WTC11 (cell line): ENCODE data around the gene DUOX1. TPM values are rescaled to one million over a fixed set of nuclear protein-coding genes. Genes with fewer than 3 reads are reported as not detected.

ENCODE experiments used
- ATAC-seq: fragments of 200-7000 bp; cut with Tn5 transposase; 2 replicates; pipeline ENCODE4 v1.10.0; 2021; ENCODE audit warnings: mild to moderate bottlenecking, moderate library complexity
- CTCF ChIA-PET: fragments of 300-600 bp; sonication (Branson Sonifier 250); formaldehyde crosslinking; loops from one replicate; lab custom pipeline; 2021; ENCODE audit warnings: antibody characterized with exemption; lab: Charles Lee
- POLR2A ChIA-PET: fragments of 350-600 bp; sonication (Branson Sonifier 250); formaldehyde crosslinking; loops from one replicate; lab custom pipeline; 2021; ENCODE audit warnings: antibody characterized with exemption; lab: Charles Lee
- DNase-seq: peaks from one replicate; pipeline ENCODE4 v3.0.0; 2021; ENCODE audit warnings: low spot score
- H3K27ac Mint-ChIP-seq: 2 replicates; pipeline ENCODE4 v1.8.0; 2021; ENCODE audit warnings: mixed read lengths
- H3K27me3 Mint-ChIP-seq: 2 replicates; pipeline ENCODE4 v1.8.0; 2021; ENCODE audit warnings: low read depth, mild to moderate bottlenecking, moderate library complexity, mixed read lengths
- H3K36me3 Mint-ChIP-seq: 2 replicates; pipeline ENCODE4 v1.8.0; 2021; ENCODE audit warnings: mixed read lengths
- H3K4me1 Mint-ChIP-seq: 2 replicates; pipeline ENCODE4 v1.8.0; 2022; ENCODE audit warnings: mixed read lengths
- H3K4me3 Mint-ChIP-seq: 2 replicates; pipeline ENCODE4 v1.8.0; 2021; ENCODE audit warnings: mild to moderate bottlenecking, moderate library complexity, mixed read lengths
- H3K9me3 Mint-ChIP-seq: 2 replicates; pipeline ENCODE4 v1.8.0; 2021; ENCODE audit warnings: mixed read lengths
- AFF4 ChIP-seq: sonication (generic); formaldehyde crosslinking; IDR thresholded peaks from 2 replicates; pipeline ENCODE4 v1.8.1; 2023; ENCODE audit warnings: mild to moderate bottlenecking, missing genetic modification reagents, borderline replicate concordance
- FOXJ3 ChIP-seq: sonication (generic); formaldehyde crosslinking; IDR thresholded peaks from 2 replicates; pipeline ENCODE4 v1.9.0; 2021; ENCODE audit warnings: missing genetic modification reagents, mild to moderate bottlenecking, borderline replicate concordance
- FOXK1 ChIP-seq: sonication (generic); formaldehyde crosslinking; IDR thresholded peaks from 2 replicates; pipeline ENCODE4 v1.8.0; 2022; ENCODE audit warnings: mild to moderate bottlenecking, moderate library complexity, missing genetic modification reagents
- GABPB1 ChIP-seq: sonication (generic); formaldehyde crosslinking; IDR thresholded peaks from 2 replicates; pipeline ENCODE4 v1.8.1; 2023; ENCODE audit warnings: mild to moderate bottlenecking, missing genetic modification reagents
- HMGXB4 ChIP-seq: sonication (generic); formaldehyde crosslinking; IDR thresholded peaks from 2 replicates; pipeline ENCODE4 v1.8.1; 2023; ENCODE audit warnings: mild to moderate bottlenecking, moderate library complexity, missing genetic modification reagents
- NFATC4 ChIP-seq: fragments of 250-450 bp; sonication (Bioruptor Pico); IDR thresholded peaks from 2 replicates; pipeline ENCODE4 v1.9.0; 2021; ENCODE audit warnings: mild to moderate bottlenecking
- OVOL2 ChIP-seq: fragments of 250-450 bp; sonication (Bioruptor Pico); IDR thresholded peaks from 2 replicates; pipeline ENCODE4 v1.9.0; 2021; ENCODE audit warnings: mild to moderate bottlenecking, borderline replicate concordance
- SP1 ChIP-seq: sonication (generic); formaldehyde crosslinking; conservative IDR thresholded peaks from 2 replicates; pipeline ENCODE4 v1.8.1; 2022; ENCODE audit warnings: missing genetic modification reagents
- STAT6 ChIP-seq: sonication (generic); formaldehyde crosslinking; conservative IDR thresholded peaks from 2 replicates; pipeline ENCODE4 v1.8.1; 2023; ENCODE audit warnings: mild to moderate bottlenecking, low read depth, missing genetic modification reagents, moderate library complexity
- TP53 ChIP-seq: sonication (generic); formaldehyde crosslinking; IDR thresholded peaks from 2 replicates; pipeline ENCODE4 v1.8.1; 2023; ENCODE audit warnings: mild to moderate bottlenecking, missing genetic modification reagents
- ZBTB21 ChIP-seq: sonication (generic); formaldehyde crosslinking; IDR thresholded peaks from 2 replicates; pipeline ENCODE4 v1.8.1; 2023; ENCODE audit warnings: mild to moderate bottlenecking, missing genetic modification reagents, borderline replicate concordance
- ZMAT4 ChIP-seq: fragments of 250-450 bp; sonication (Bioruptor Pico); IDR thresholded peaks from 2 replicates; pipeline ENCODE4 v1.9.0; 2021; ENCODE audit warnings: mild to moderate bottlenecking
- ZNF425 ChIP-seq: fragments of 250-450 bp; sonication (Bioruptor Pico); conservative IDR thresholded peaks from 2 replicates; pipeline ENCODE4 v1.9.0; 2021; ENCODE audit warnings: mild to moderate bottlenecking
- ZNF671 ChIP-seq: fragments of 250-450 bp; sonication (Bioruptor Pico); IDR thresholded peaks from 2 replicates; pipeline ENCODE4 v1.8.0; 2021; ENCODE audit warnings: mild to moderate bottlenecking
- ZSCAN18 ChIP-seq: fragments of 250-450 bp; sonication (Bioruptor Pico); IDR thresholded peaks from 2 replicates; pipeline ENCODE4 v2.1.2; 2022; ENCODE audit warnings: mild to moderate bottlenecking, moderate library complexity
- total RNA-seq: library from RNA; stranded (reverse); gene quantifications from 3 replicates; pipeline ENCODE4 v1.2.3, GENCODE V29; 2021

The DUOX1 gene
- total RNA-seq, 1 experiment from 2014 or later = 1.3 TPM

- no peak for TF ChIP-seq AFF4
These were observed 11.6 kb downstream of the DUOX1 start (continued) for GRCh38 chr15:45141386-45141785.

- H3K27ac Mint-ChIP-seq = no peak overlapping the region
- POLR2A ChIA-PET = no interaction called here
- H3K9me3 Mint-ChIP-seq = no peaks in the 10 kb centered on the region
- CTCF ChIA-PET = interaction anchor here (0.9 to 2.6 kb wide), 5 partner anchors 16 to 25 kb away, joined by 3 to 9 read pairs (median 6); no protein-coding TSS in a partner anchor
- H3K27me3 Mint-ChIP-seq = peaks cover 22% of the 10 kb centered on the region
- no peak for TF ChIP-seq GABPB1 (CRISPR knock-in tag)
- TF ChIP-seq ZSCAN18 (CRISPR knock-in tag) = no peak
- TF ChIP-seq FOXJ3 = no peak
- no peak for TF ChIP-seq ZBTB21 (CRISPR knock-in tag)
- TF ChIP-seq ZNF671 (CRISPR knock-in tag) = no peak
- TF ChIP-seq TP53 = no peak
- no peak for TF ChIP-seq NFATC4 (CRISPR knock-in tag)
- TF ChIP-seq ZNF425 (CRISPR knock-in tag) = no peak
- no peak for TF ChIP-seq HMGXB4 (CRISPR knock-in tag)
- H3K4me1 Mint-ChIP-seq = no peaks in the 10 kb centered on the region
- no peak overlapping the region for H3K4me3 Mint-ChIP-seq
- DNase-seq = no peak
- no peak for ATAC-seq
- H3K36me3 Mint-ChIP-seq = no peaks in the 10 kb centered on the region
These were observed 13.3 kb downstream of the DUOX1 start for GRCh38 chr15:45143056-45143455.

- peaks cover 2% of the 10 kb centered on the region; the same call in 1 of the 2 replicates for H3K4me1 Mint-ChIP-seq
- no peaks in the 10 kb centered on the region for H3K9me3 Mint-ChIP-seq
- no peak for DNase-seq
- POLR2A ChIA-PET = no interaction called here
- H3K27ac Mint-ChIP-seq = no peak overlapping the region
- H3K36me3 Mint-ChIP-seq = no peaks in the 10 kb centered on the region
- no peak overlapping the region for H3K4me3 Mint-ChIP-seq
- ATAC-seq = no peak; the same call in 1 of the 2 replicates
- CTCF ChIA-PET = interaction anchor here (2.0 to 2.6 kb wide), 3 partner anchors 17 to 26 kb away, joined by 6 to 9 read pairs (median 7); no protein-coding TSS in a partner anchor
- H3K27me3 Mint-ChIP-seq = peaks cover 15% of the 10 kb centered on the region
- TF ChIP-seq ZMAT4 (CRISPR knock-in tag) = no peak
- no peak for TF ChIP-seq HMGXB4 (CRISPR knock-in tag)
- no peak for TF ChIP-seq OVOL2
- TF ChIP-seq ZBTB21 (CRISPR knock-in tag) = no peak
- TF ChIP-seq FOXK1 (CRISPR knock-in tag) = no peak
- TF ChIP-seq ZNF425 (CRISPR knock-in tag) = no peak
- no peak for TF ChIP-seq SP1 (CRISPR knock-in tag)
- no peak for TF ChIP-seq STAT6 (CRISPR knock-in tag)
These were observed 14.2 kb downstream of the DUOX1 start for GRCh38 chr15:45143946-45144345.
